Loucy (cell line): Measurements from ENCODE around the gene DCUN1D2.

Source experiments
- H2AFZ ChIP-seq: fragments of 200-600 bp; sonication (generic); 2 replicates; pipeline ENCODE4 v1.6.0; 2016; ENCODE audit warnings: antibody characterized with exemption, mild to moderate bottlenecking, low read length, moderate library complexity
- H3F3A ChIP-seq: fragments of 200-600 bp; 2 replicates; pipeline ENCODE4 v1.6.0; 2016; ENCODE audit warnings: antibody characterized with exemption, low read depth, mild to moderate bottlenecking
- H3K27me3 ChIP-seq: fragments of 200-600 bp; sonication (generic); 2 replicates; pipeline ENCODE4 v1.6.1; 2014; ENCODE audit warnings: low read length, mild to moderate bottlenecking; ENCODE audit not compliant: insufficient read depth, poor library complexity, severe bottlenecking
- H3K36me3 ChIP-seq: fragments of 200-600 bp; sonication (generic); 2 replicates; pipeline ENCODE4 v1.6.1; 2016; ENCODE audit warnings: low read length; ENCODE audit not compliant: insufficient read depth
- H3K4me1 ChIP-seq: fragments of 200-600 bp; sonication (generic); 2 replicates; pipeline ENCODE4 v1.5.1; 2014; ENCODE audit warnings: low read length, mild to moderate bottlenecking; ENCODE audit not compliant: insufficient read depth, poor library complexity, severe bottlenecking
- H3K4me2 ChIP-seq: fragments of 200-600 bp; sonication (generic); 2 replicates; pipeline ENCODE4 v1.6.0; 2014; ENCODE audit warnings: antibody characterized with exemption, low read length, low read depth, mild to moderate bottlenecking; ENCODE audit not compliant: poor library complexity, severe bottlenecking
- H3K4me3 ChIP-seq: fragments of 200-600 bp; sonication (generic); 2 replicates; pipeline ENCODE4 v1.5.1; 2014; ENCODE audit warnings: low read length, mild to moderate bottlenecking, mixed read lengths; ENCODE audit not compliant: poor library complexity, severe bottlenecking
- H3K79me2 ChIP-seq: fragments of 200-600 bp; sonication (generic); 2 replicates; pipeline ENCODE4 v1.6.1; 2014; ENCODE audit warnings: low read length; ENCODE audit not compliant: insufficient read depth
- H3K9ac ChIP-seq: fragments of 200-600 bp; sonication (generic); 2 replicates; pipeline ENCODE4 v1.6.0; 2014; ENCODE audit warnings: mild to moderate bottlenecking, low read depth, low read length, moderate library complexity; ENCODE audit not compliant: poor library complexity, severe bottlenecking
- H3K9me2 ChIP-seq: fragments of 200-600 bp; sonication (generic); replicated peaks from 2 replicates; pipeline ENCODE4 v1.6.1; 2016; ENCODE audit warnings: low read depth, low read length, mixed read lengths
- H3K9me3 ChIP-seq: fragments of 200-600 bp; sonication (generic); 2 replicates; pipeline ENCODE4 v1.6.1; 2014; ENCODE audit warnings: mild to moderate bottlenecking, antibody characterized with exemption, low read length, low read depth; ENCODE audit not compliant: insufficient read depth
- H4K20me1 ChIP-seq: fragments of 200-600 bp; sonication (generic); 2 replicates; pipeline ENCODE4 v1.6.0; 2014; ENCODE audit warnings: antibody characterized with exemption, low read length, mild to moderate bottlenecking; ENCODE audit not compliant: insufficient read depth, poor library complexity, severe bottlenecking
- EZH2phosphoT487 ChIP-seq: fragments of 200-600 bp; IDR thresholded peaks from 2 replicates; pipeline ENCODE4 v1.6.1; 2018; ENCODE audit warnings: antibody characterized with exemption, mild to moderate bottlenecking, moderate library complexity, borderline replicate concordance
- TF ChIP-seq, protein P1 (sequence below): fragments of 200-600 bp; sonication (generic); conservative IDR thresholded peaks from 2 replicates; pipeline ENCODE4 v1.5.1; 2014; ENCODE audit warnings: mild to moderate bottlenecking, antibody characterized with exemption, low read length

DCUN1D2 gene

DNA sequence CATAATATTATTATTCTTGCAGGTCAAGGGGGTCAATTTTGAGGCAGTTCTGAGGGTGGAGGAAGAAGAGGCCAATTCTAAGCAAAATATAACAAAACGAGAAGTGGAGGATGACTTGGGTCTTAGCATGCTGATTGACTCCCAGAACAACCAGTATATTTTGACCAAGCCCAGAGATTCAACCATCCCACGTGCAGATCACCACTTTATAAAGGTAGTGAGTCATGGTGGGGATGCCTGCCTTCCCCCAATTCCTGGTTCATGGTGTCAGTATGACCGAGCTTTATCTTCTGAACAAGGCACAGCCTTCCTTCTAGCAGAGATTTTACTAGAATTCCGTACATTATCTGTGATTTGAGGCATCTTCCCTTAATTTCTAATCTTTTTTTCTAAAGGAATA is 9.4 kb upstream of the DCUN1D2 start:
- no peak overlapping the region for H2AFZ ChIP-seq
- peaks cover 46% of the 10 kb centered on the region for H3K36me3 ChIP-seq
- TF ChIP-seq, protein P1, sequence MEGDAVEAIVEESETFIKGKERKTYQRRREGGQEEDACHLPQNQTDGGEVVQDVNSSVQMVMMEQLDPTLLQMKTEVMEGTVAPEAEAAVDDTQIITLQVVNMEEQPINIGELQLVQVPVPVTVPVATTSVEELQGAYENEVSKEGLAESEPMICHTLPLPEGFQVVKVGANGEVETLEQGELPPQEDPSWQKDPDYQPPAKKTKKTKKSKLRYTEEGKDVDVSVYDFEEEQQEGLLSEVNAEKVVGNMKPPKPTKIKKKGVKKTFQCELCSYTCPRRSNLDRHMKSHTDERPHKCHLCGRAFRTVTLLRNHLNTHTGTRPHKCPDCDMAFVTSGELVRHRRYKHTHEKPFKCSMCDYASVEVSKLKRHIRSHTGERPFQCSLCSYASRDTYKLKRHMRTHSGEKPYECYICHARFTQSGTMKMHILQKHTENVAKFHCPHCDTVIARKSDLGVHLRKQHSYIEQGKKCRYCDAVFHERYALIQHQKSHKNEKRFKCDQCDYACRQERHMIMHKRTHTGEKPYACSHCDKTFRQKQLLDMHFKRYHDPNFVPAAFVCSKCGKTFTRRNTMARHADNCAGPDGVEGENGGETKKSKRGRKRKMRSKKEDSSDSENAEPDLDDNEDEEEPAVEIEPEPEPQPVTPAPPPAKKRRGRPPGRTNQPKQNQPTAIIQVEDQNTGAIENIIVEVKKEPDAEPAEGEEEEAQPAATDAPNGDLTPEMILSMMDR: no peak
- TF ChIP-seq EZH2phosphoT487: no peak
- H3K9me2 ChIP-seq: no peaks in the 10 kb centered on the region
- peaks cover 2% of the 10 kb centered on the region; the same call in 1 of the 2 replicates for H3F3A ChIP-seq
- no peaks in the 10 kb centered on the region for H3K27me3 ChIP-seq
- H3K9ac ChIP-seq: no peak overlapping the region
- peaks cover 28% of the 10 kb centered on the region for H3K79me2 ChIP-seq
- no peaks in the 10 kb centered on the region for H3K9me3 ChIP-seq
- H3K4me1 ChIP-seq: peaks cover 28% of the 10 kb centered on the region
- no peak overlapping the region for H3K4me3 ChIP-seq
- H4K20me1 ChIP-seq: peaks cover 16% of the 10 kb centered on the region
- H3K4me2 ChIP-seq: no peak overlapping the region

- peaks cover 34% of the 10 kb centered on the region for H3K4me1 ChIP-seq
- no peak overlapping the region for H2AFZ ChIP-seq
- peaks cover 38% of the 10 kb centered on the region for H3K79me2 ChIP-seq
- H3K4me2 ChIP-seq: no peak overlapping the region
- TF ChIP-seq, protein P1: no peak
- TF ChIP-seq EZH2phosphoT487: no peak
- H3K4me3 ChIP-seq: no peak overlapping the region
- peaks cover 39% of the 10 kb centered on the region for H3K36me3 ChIP-seq
- H3F3A ChIP-seq: no peaks in the 10 kb centered on the region; the same call in 1 of the 2 replicates
- no peak overlapping the region for H3K9ac ChIP-seq
- H3K9me2 ChIP-seq: no peaks in the 10 kb centered on the region
- peaks cover 16% of the 10 kb centered on the region for H4K20me1 ChIP-seq
- H3K27me3 ChIP-seq: no peaks in the 10 kb centered on the region
- no peaks in the 10 kb centered on the region for H3K9me3 ChIP-seq
Observed at GRCh38 chr13:113498905-113499304, 8.4 kb upstream of the DCUN1D2 start.

GRCh38 chr13:113497217-113497616 is 6.7 kb upstream of the DCUN1D2 start:
- Histone ChIP-seq H3K9me2 (no peaks in the 10 kb centered on the region), H3K4me2 (peak overlapping the region; percentile 81), H3K79me2 (peaks cover 55% of the 10 kb centered on the region)

More at GRCh38 chr13:113497217-113497616, 6.7 kb upstream of the DCUN1D2 start:
- Histone ChIP-seq H3K9ac (peak overlapping the region; percentile 7), H3K4me1 (peaks cover 43% of the 10 kb centered on the region), H3F3A (no peaks in the 10 kb centered on the region), H4K20me1 (peaks cover 16% of the 10 kb centered on the region), H3K36me3 (peaks cover 39% of the 10 kb centered on the region), H3K9me3 (no peaks in the 10 kb centered on the region), H3K27me3 (no peaks in the 10 kb centered on the region), H2AFZ (no peak overlapping the region), H3K4me3 (peak overlapping the region; percentile 51)
- TF ChIP-seq, protein P1: no peak
- TF ChIP-seq EZH2phosphoT487: no peak
